Activated naive CD4-positive, alpha-beta T cell treated with anti-CD3 and anti-CD28 coated beads, Interleukin-2, amount 50 U/mL, for 72 hours (primary cell): ENCODE data around the gene ST6GAL1. TPM values are rescaled to one million over a fixed set of nuclear protein-coding genes. Genes with fewer than 3 reads are reported as not detected.
A peak's percentile ranks its signal among the peaks of the same experiment; 100 is the strongest.
"Not testable (repeated sequence)": the region's sequence is repeated elsewhere in the genome, so short reads cannot be mapped to it uniquely, and the experiment has no call there.

Experiments used
- ATAC-seq, 2 donors: fragments of 150-1000 bp; cut with Tn5 transposase; 2 replicates each; pipeline ENCODE4 v1.10.0; 2021; ENCODE audit warnings: mild to moderate bottlenecking in 2 of 2, moderate library complexity in 2 of 2
- DNase-seq, 2 donors: peaks; one replicate each; pipeline ENCODE4 v3.0.0; 2021 to 2022; ENCODE audit warnings: low spot score in 2 of 2
- H3K27ac Mint-ChIP-seq, 2 donors: one replicate each; pipeline ENCODE4 v1.8.0; 2022; ENCODE audit warnings: mild to moderate bottlenecking in 2 of 2, mixed read lengths in 2 of 2
- H3K36me3 Mint-ChIP-seq, 2 donors: one replicate each; pipeline ENCODE4 v1.8.0; 2022; ENCODE audit warnings: mixed read lengths in 2 of 2
- H3K9me3 Mint-ChIP-seq, 2 donors: one replicate each; pipeline ENCODE4 v1.8.0; 2022; ENCODE audit warnings: mixed read lengths in 2 of 2
- total RNA-seq, 2 donors: library from RNA; stranded (reverse); gene quantifications; one replicate each; pipeline ENCODE4 v1.2.3, GENCODE V29; 2022

The ST6GAL1 gene
- total RNA-seq, 2 donors from 2014 or later: 32.0 to 96.6 TPM

- peaks cover 31 to 43% of the 10 kb centered on the region in 2 donors for H3K36me3 Mint-ChIP-seq
- H3K27ac Mint-ChIP-seq: no peak overlapping the region
- ATAC-seq (no peak), DNase-seq (no peak)
- H3K9me3 Mint-ChIP-seq: peaks cover 23 to 24% of the 10 kb centered on the region in 2 donors
These were observed 27.6 kb upstream of the ST6GAL1 start for GRCh38 chr3:186902713-186903112.

- H3K9me3 Mint-ChIP-seq: peaks cover 31 to 33% of the 10 kb centered on the region in 2 donors
- H3K36me3 Mint-ChIP-seq: peaks cover 41 to 50% of the 10 kb centered on the region in 2 donors
- ATAC-seq, H3K27ac Mint-ChIP-seq, DNase-seq: not testable (repeated sequence)
These were observed 26.6 kb upstream of the ST6GAL1 start for GRCh38 chr3:186903676-186904075.

- H3K27ac Mint-ChIP-seq, ATAC-seq, DNase-seq: not testable (repeated sequence)
- Mint-ChIP-seq H3K36me3 (peaks cover 45 to 50% of the 10 kb centered on the region in 2 donors), H3K9me3 (peaks cover 26 to 34% of the 10 kb centered on the region in 2 donors)
These were observed 23.3 kb upstream of the ST6GAL1 start for GRCh38 chr3:186907075-186907474.

GRCh38 chr3:186909078-186909853 lies 21.1 kb upstream of the ST6GAL1 start:
- ATAC-seq (peak; percentile 64 to 72), DNase-seq (peak; percentile 47 to 70)
- Mint-ChIP-seq H3K36me3 (peaks cover 42 to 45% of the 10 kb centered on the region in 2 donors), H3K9me3 (peaks cover 26 to 29% of the 10 kb centered on the region in 2 donors), H3K27ac (peak overlapping the region; percentile 84 to 88)

GRCh38 chr3:186915806-186916796 lies 14.2 kb upstream of the ST6GAL1 start:
- H3K9me3 Mint-ChIP-seq: no peaks in the 10 kb centered on the region
- ATAC-seq: peak in 1 of 2 donors; percentile 24
- DNase-seq: no peak
- peak overlapping the region in 1 of 2 donors; percentile 57 for H3K27ac Mint-ChIP-seq
- H3K36me3 Mint-ChIP-seq: peaks cover 0 to 8% of the 10 kb centered on the region in 2 donors

- no peak overlapping the region for H3K27ac Mint-ChIP-seq
- ATAC-seq: peak; percentile 11 to 63
- H3K36me3 Mint-ChIP-seq: peaks cover 0 to 8% of the 10 kb centered on the region in 2 donors
- no peaks in the 10 kb centered on the region for H3K9me3 Mint-ChIP-seq
- no peak for DNase-seq
These were observed 12.6 kb upstream of the ST6GAL1 start for GRCh38 chr3:186917512-186918312.

GRCh38 chr3:186920301-186920700 lies 10.0 kb upstream of the ST6GAL1 start:
- peaks cover 0 to 3% of the 10 kb centered on the region in 2 donors for H3K36me3 Mint-ChIP-seq
- no peak overlapping the region for H3K27ac Mint-ChIP-seq
- no peaks in the 10 kb centered on the region for H3K9me3 Mint-ChIP-seq
- DNase-seq (no peak), ATAC-seq (no peak)

GRCh38 chr3:186920796-186921195 lies 9.5 kb upstream of the ST6GAL1 start:
- DNase-seq (no peak), ATAC-seq (no peak)
- no peaks in the 10 kb centered on the region for H3K36me3 Mint-ChIP-seq
- H3K9me3 Mint-ChIP-seq: no peaks in the 10 kb centered on the region
- H3K27ac Mint-ChIP-seq: no peak overlapping the region

GRCh38 chr3:186921578-186921977 lies 8.7 kb upstream of the ST6GAL1 start:
- ATAC-seq: no peak
- Mint-ChIP-seq H3K36me3 (no peaks in the 10 kb centered on the region), H3K27ac (no peak overlapping the region), H3K9me3 (no peaks in the 10 kb centered on the region)
- no peak for DNase-seq

- H3K27ac Mint-ChIP-seq: no peak overlapping the region
- DNase-seq (no peak), ATAC-seq (no peak)
- no peaks in the 10 kb centered on the region for H3K36me3 Mint-ChIP-seq
- H3K9me3 Mint-ChIP-seq: no peaks in the 10 kb centered on the region
These were observed 8.1 kb upstream of the ST6GAL1 start for GRCh38 chr3:186922224-186922623.

GRCh38 chr3:186922790-186923189 lies 7.5 kb upstream of the ST6GAL1 start:
- DNase-seq: no peak
- no peaks in the 10 kb centered on the region for H3K9me3 Mint-ChIP-seq
- no peak overlapping the region for H3K27ac Mint-ChIP-seq
- no peaks in the 10 kb centered on the region for H3K36me3 Mint-ChIP-seq
- ATAC-seq: no peak

- no peak for DNase-seq
- no peak for ATAC-seq
- no peaks in the 10 kb centered on the region for H3K36me3 Mint-ChIP-seq
- H3K9me3 Mint-ChIP-seq: no peaks in the 10 kb centered on the region
- no peak overlapping the region for H3K27ac Mint-ChIP-seq
These were observed 7.1 kb upstream of the ST6GAL1 start for GRCh38 chr3:186923241-186923640.

GRCh38 chr3:186925826-186926225 lies 4.5 kb upstream of the ST6GAL1 start:
- Mint-ChIP-seq H3K36me3 (peaks cover 0 to under 1% of the 10 kb centered on the region in 2 donors), H3K9me3 (no peaks in the 10 kb centered on the region), H3K27ac (no peak overlapping the region)
- no peak for ATAC-seq
- DNase-seq: no peak

- H3K9me3 Mint-ChIP-seq: no peaks in the 10 kb centered on the region
- peaks cover 18 to 32% of the 10 kb centered on the region in 2 donors for H3K36me3 Mint-ChIP-seq
- no peak overlapping the region for H3K27ac Mint-ChIP-seq
- ATAC-seq (no peak), DNase-seq (no peak)
These were observed 1.1 kb upstream of the ST6GAL1 start for GRCh38 chr3:186929186-186929585.

GRCh38 chr3:186929685-186930084 lies 641 bp upstream of the ST6GAL1 start:
- no peaks in the 10 kb centered on the region for H3K9me3 Mint-ChIP-seq
- ATAC-seq (no peak), DNase-seq (no peak)
- H3K36me3 Mint-ChIP-seq: peaks cover 18 to 34% of the 10 kb centered on the region in 2 donors
- peak overlapping the region in 1 of 2 donors; percentile 85 for H3K27ac Mint-ChIP-seq
